OCI-LY1 (cell line): ENCODE measurements around the gene YPEL2.

Experiments used
- H2AFZ ChIP-seq: fragments of 200-600 bp; sonication (generic), shearing (Covaris generic); 2 replicates; pipeline ENCODE4 v1.6.0; 2014; ENCODE audit warnings: antibody characterized with exemption, mild to moderate bottlenecking, low read length
- H3F3A ChIP-seq: fragments of 200-600 bp; sonication (generic), shearing (Covaris generic); 2 replicates; pipeline ENCODE4 v1.6.0; 2014; ENCODE audit warnings: mild to moderate bottlenecking, antibody characterized with exemption, low read length, moderate library complexity; ENCODE audit not compliant: insufficient read depth
- H3K27ac ChIP-seq: fragments of 200-600 bp; sonication (generic); 2 replicates; pipeline ENCODE4 v1.5.1; 2014; ENCODE audit warnings: low read length, mixed run types, mild to moderate bottlenecking, low read depth; ENCODE audit not compliant: poor library complexity, severe bottlenecking
- H3K27me3 ChIP-seq: fragments of 200-600 bp; sonication (generic); 2 replicates; pipeline ENCODE4 v1.6.0; 2014; ENCODE audit warnings: antibody characterized with exemption, mild to moderate bottlenecking, low read length, moderate library complexity; ENCODE audit not compliant: insufficient read depth
- H3K36me3 ChIP-seq: fragments of 200-600 bp; sonication (generic); 2 replicates; pipeline ENCODE4 v1.6.1; 2014; ENCODE audit warnings: mild to moderate bottlenecking, antibody characterized with exemption, low read length, moderate library complexity, mixed read lengths; ENCODE audit not compliant: insufficient read depth
- H3K4me1 ChIP-seq: fragments of 200-600 bp; sonication (generic); 2 replicates; pipeline ENCODE4 v1.5.1; 2014; ENCODE audit warnings: mild to moderate bottlenecking, low read length, moderate library complexity; ENCODE audit not compliant: insufficient read depth, severe bottlenecking
- H3K4me2 ChIP-seq: fragments of 200-600 bp; sonication (generic), shearing (Covaris generic); 2 replicates; pipeline ENCODE4 v1.6.1; 2014; ENCODE audit warnings: low read length
- H3K4me3 ChIP-seq: fragments of 200-600 bp; sonication (generic); 2 replicates; pipeline ENCODE4 v1.5.1; 2014; ENCODE audit warnings: low read length, low read depth, mild to moderate bottlenecking, mixed read lengths; ENCODE audit not compliant: poor library complexity, severe bottlenecking
- H3K79me2 ChIP-seq: fragments of 200-600 bp; shearing (Covaris generic); 2 replicates; pipeline ENCODE4 v1.6.1; 2016; ENCODE audit warnings: mixed run types, low read length, mixed read lengths; ENCODE audit not compliant: insufficient read depth
- H3K9ac ChIP-seq: fragments of 200-600 bp; sonication (generic), shearing (Covaris generic); 2 replicates; pipeline ENCODE4 v1.6.1; 2014; ENCODE audit warnings: mild to moderate bottlenecking, low read length, mixed read lengths
- H3K9me2 ChIP-seq: fragments of 200-600 bp; sonication (generic), shearing (Covaris generic); 2 replicates; pipeline ENCODE4 v1.6.1; 2014; ENCODE audit warnings: low read depth, mild to moderate bottlenecking, low read length, mixed read lengths
- H3K9me3 ChIP-seq: fragments of 200-600 bp; shearing (Covaris generic); 2 replicates; pipeline ENCODE4 v1.6.1; 2014; ENCODE audit warnings: low read length, mixed read lengths
- H4K20me1 ChIP-seq: fragments of 200-600 bp; sonication (generic), shearing (Covaris generic); 2 replicates; pipeline ENCODE4 v1.6.0; 2016; ENCODE audit warnings: mild to moderate bottlenecking, low read length; ENCODE audit not compliant: insufficient read depth
- EZH2 ChIP-seq: fragments of 200-600 bp; sonication (generic), shearing (Covaris generic); IDR thresholded peaks from 2 replicates; pipeline ENCODE4 v1.8.0; 2017; ENCODE audit warnings: borderline replicate concordance, mixed run types, mild to moderate bottlenecking, antibody characterized with exemption, low read length, moderate library complexity, mixed read lengths
- TF ChIP-seq, protein P1 (sequence below): fragments of 200-600 bp; sonication (generic), shearing (Covaris generic); IDR thresholded peaks from 2 replicates; pipeline ENCODE4 v1.5.1; 2017; ENCODE audit warnings: mild to moderate bottlenecking, antibody characterized with exemption, low read length, moderate library complexity, mixed read lengths

Gene YPEL2

DNA sequence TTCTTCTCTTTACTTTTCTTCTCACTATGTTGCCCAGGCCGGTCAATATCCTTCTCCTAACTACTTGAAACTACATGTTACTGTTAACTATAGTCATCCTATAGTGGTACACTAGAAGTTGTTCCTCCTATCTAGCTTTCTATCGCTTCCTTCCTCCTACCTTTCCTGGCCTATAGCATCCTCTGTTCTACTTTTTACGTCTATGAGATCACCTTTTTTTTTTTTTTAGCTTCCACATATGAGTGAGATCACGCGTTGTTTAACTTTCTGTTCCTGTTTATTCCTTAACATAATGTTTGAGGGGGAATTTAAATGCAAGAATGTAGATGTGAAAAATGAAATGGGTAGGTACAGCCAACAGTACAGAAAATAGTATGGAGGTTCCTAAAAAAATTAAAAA lies 30.5 kb upstream of the YPEL2 start:
- H4K20me1 ChIP-seq = no peaks in the 10 kb centered on the region
- TF ChIP-seq, protein P1, sequence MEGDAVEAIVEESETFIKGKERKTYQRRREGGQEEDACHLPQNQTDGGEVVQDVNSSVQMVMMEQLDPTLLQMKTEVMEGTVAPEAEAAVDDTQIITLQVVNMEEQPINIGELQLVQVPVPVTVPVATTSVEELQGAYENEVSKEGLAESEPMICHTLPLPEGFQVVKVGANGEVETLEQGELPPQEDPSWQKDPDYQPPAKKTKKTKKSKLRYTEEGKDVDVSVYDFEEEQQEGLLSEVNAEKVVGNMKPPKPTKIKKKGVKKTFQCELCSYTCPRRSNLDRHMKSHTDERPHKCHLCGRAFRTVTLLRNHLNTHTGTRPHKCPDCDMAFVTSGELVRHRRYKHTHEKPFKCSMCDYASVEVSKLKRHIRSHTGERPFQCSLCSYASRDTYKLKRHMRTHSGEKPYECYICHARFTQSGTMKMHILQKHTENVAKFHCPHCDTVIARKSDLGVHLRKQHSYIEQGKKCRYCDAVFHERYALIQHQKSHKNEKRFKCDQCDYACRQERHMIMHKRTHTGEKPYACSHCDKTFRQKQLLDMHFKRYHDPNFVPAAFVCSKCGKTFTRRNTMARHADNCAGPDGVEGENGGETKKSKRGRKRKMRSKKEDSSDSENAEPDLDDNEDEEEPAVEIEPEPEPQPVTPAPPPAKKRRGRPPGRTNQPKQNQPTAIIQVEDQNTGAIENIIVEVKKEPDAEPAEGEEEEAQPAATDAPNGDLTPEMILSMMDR = no peak
- TF ChIP-seq EZH2 = no peak
- H3K79me2 ChIP-seq = no peaks in the 10 kb centered on the region
- no peak overlapping the region for H2AFZ ChIP-seq
- H3K9me3 ChIP-seq = no peaks in the 10 kb centered on the region
- no peaks in the 10 kb centered on the region for H3K36me3 ChIP-seq
- H3K4me2 ChIP-seq = no peak overlapping the region
- no peaks in the 10 kb centered on the region for H3K9me2 ChIP-seq
- no peak overlapping the region for H3K9ac ChIP-seq
- H3K4me1 ChIP-seq = no peaks in the 10 kb centered on the region
- H3F3A ChIP-seq = no peaks in the 10 kb centered on the region
- no peak overlapping the region for H3K27ac ChIP-seq
- no peaks in the 10 kb centered on the region for H3K27me3 ChIP-seq
- no peak overlapping the region for H3K4me3 ChIP-seq

GRCh38 chr17:59304811-59305210 lies 26.6 kb upstream of the YPEL2 start:
- no peak overlapping the region for H3K4me2 ChIP-seq
- H3K36me3 ChIP-seq = no peaks in the 10 kb centered on the region
- H3F3A ChIP-seq = no peaks in the 10 kb centered on the region
- H3K27ac ChIP-seq = no peak overlapping the region
- no peaks in the 10 kb centered on the region for H3K27me3 ChIP-seq
- H3K4me1 ChIP-seq = no peaks in the 10 kb centered on the region
- no peaks in the 10 kb centered on the region for H3K79me2 ChIP-seq
- TF ChIP-seq, protein P1 = no peak
- TF ChIP-seq EZH2 = no peak
- H2AFZ ChIP-seq = no peak overlapping the region
- no peaks in the 10 kb centered on the region for H3K9me3 ChIP-seq
- H3K9me2 ChIP-seq = no peaks in the 10 kb centered on the region
- no peak overlapping the region for H3K9ac ChIP-seq
- no peak overlapping the region for H3K4me3 ChIP-seq
- H4K20me1 ChIP-seq = no peaks in the 10 kb centered on the region

- no peak overlapping the region for H2AFZ ChIP-seq
- H3K4me2 ChIP-seq = no peak overlapping the region
- H3K79me2 ChIP-seq = no peaks in the 10 kb centered on the region
- no peak overlapping the region for H3K4me3 ChIP-seq
- no peak overlapping the region for H3K27ac ChIP-seq
- no peaks in the 10 kb centered on the region for H3K27me3 ChIP-seq
- no peaks in the 10 kb centered on the region for H3K4me1 ChIP-seq
- H4K20me1 ChIP-seq = no peaks in the 10 kb centered on the region
- no peaks in the 10 kb centered on the region for H3K36me3 ChIP-seq
- no peak for TF ChIP-seq EZH2
- TF ChIP-seq, protein P1 = no peak
- no peak overlapping the region for H3K9ac ChIP-seq
- no peaks in the 10 kb centered on the region for H3K9me2 ChIP-seq
- H3K9me3 ChIP-seq = no peaks in the 10 kb centered on the region
- H3F3A ChIP-seq = no peaks in the 10 kb centered on the region
Measured at GRCh38 chr17:59310263-59310920, 21.1 kb upstream of the YPEL2 start.
